HG02970 (cell line): ENCODE measurements around the gene ARMC5.
A peak's percentile ranks its signal among the peaks of the same experiment; 100 is the strongest.
"Not testable (repeated sequence)": the region's sequence is repeated elsewhere in the genome, so short reads cannot be mapped to it uniquely, and the experiment has no call there.

Experiments used
- ATAC-seq: cut with Tn5 transposase; IDR thresholded peaks from one replicate; pipeline ENCODE4 v1.9.1; 2021; ENCODE audit warnings: mild to moderate bottlenecking, moderate library complexity, moderate number of reproducible peaks; ENCODE audit not compliant: unreplicated experiment, low FRiP score

The ARMC5 gene

DNA sequence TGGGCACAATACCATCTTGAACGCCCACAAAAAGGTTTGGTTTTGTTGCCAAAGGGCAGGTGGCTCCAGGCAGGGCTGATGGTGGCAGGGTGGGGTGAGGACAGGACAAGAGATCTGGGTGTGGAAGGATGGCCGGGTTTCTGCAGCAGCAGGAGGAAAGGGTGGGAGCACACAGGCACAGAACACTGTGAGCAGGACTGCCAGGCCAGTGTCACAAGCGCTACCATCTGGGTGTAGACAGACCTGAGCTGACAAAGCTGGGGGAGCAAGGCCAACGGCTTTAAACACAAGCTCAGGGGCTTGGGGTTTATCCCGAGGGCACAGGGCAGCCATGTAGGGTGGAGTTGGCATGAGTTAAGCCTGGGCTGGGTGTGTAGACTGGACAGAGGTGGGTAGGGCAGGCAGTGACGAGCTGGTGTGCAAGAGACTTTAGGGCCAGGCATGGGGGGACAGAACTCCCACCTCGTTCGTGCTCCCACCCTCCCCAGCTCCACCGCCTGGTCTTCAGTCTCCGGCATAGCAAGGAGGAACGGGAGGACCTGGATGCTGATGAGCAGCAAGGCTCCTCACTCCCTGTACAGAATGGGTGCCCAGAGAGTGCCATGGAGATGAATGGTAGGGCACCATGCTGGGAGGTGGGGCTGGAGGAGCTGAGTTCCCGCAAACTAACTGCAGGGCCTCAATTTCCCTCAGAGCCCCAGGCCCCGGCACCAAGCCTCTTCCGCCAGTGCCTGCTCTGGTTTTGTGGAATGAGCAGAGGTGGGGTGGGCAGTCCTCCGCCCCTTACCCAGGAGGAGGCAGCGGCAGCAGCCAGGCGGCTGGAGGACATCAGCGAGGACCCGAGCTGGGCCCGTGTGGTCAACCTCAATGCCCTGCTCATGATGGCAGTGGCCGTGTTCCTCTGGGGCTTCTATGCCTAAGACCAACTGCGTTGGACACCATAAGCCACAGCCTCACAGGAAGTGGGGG is 30.6 kb downstream of the ARMC5 start:
- ATAC-seq: no peak

DNA sequence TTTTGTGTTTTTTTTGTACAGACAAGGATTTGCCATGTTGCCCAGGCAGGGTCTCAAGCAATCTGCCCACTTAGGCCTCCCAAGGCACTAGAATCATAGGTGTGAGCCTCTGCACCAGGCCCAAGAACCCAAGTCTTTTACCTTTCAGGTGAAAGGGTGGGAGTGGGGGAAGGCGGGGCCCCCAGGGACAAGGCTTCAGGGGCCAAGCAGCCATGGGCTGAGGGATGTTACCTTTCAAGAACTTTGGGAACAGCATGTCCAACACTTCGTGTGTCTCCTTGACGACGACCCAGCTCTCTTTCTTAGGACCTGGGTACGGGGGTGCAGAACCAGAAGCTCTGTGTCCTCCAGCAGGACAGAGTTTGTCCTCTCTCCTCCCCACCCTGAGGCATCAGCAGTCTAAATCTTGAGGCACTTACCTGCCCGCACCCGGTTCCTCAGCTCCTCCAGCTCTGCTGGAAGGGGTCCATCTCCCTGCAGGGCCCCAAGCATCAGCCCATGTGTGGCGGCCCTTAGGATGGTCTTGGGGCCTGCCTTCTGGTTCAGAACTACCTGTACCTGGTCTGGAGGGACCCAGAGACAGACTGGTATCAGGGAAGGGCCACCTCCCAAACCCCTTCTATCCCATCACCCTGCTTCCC is 32.6 kb downstream of the ARMC5 start:
- no peak for ATAC-seq

DNA sequence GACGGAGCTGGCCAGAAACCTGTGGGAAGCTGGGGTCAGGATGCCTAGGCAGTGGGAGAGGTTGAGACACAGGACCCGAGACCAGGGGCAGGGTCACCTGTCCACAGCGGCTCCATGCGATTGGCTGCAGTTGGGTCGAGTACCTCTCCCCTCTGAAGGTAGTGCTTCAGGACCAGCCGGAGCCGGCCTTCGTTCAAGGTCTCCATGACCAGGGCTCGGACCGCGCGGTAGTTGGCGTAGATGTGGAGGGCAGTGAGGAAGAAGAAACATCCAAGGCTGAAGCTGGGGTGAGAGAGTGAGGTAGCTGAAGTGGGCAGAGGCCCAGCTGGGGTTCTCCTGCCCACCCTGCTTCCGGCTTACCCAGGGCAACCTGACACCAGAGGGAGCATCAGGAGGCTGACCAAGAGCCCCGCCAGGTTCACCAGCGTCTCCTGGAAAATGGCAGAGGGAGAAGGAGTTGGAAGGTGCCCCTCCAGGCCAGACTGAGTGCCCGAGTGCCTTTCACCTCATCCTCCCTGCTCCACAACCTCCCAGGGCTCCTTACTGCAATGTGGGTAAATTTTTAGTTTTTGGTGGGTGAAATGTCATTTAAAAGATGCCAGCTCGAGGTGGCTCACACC is 34.3 kb downstream of the ARMC5 start:
- no peak for ATAC-seq

GRCh38 chr16:31496670-31497069 is 37.4 kb downstream of the ARMC5 start:
- no peak for ATAC-seq

DNA sequence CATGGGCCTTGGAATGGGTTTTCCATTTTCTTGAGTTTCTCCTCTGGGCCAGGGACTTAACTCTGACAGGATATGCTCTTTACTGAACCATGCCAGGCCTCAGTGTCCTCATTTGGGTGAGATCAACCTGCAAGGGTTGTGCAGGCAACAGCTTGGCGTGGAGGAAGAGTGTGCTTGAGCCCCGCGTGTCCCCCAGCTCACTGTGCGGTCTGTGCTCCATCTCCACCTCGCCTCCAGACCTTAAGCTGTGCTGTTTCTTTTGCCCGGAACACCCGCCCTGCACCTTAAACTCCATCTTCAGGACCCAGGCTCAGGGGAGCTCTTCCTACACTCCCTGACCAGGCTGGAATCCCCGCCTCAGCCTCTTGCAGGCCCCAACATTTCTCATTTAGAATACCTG is 39.2 kb downstream of the ARMC5 start:
- ATAC-seq: no peak

DNA sequence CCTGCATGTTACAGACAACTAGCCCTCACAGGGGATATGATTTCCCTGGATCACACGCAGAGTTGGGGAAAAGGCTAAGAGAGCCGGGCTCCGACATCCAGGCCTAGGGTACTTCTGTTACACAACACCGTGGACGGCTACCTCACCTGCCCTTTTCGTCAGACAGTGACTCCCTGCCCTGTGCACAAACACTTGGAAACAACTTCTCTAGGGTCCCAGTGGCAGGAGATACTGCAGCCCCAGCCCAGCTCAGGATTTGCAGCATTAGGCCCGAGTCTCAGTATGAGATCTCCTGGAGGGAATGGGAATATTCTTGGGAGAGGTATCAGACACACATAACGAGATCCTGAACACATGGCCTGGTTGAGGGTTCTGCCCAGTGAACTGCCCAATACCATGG is 40.6 kb downstream of the ARMC5 start:
- no peak for ATAC-seq

- ATAC-seq: no peak
Measured at GRCh38 chr16:31501226-31501965, 42.1 kb downstream of the ARMC5 start.

DNA sequence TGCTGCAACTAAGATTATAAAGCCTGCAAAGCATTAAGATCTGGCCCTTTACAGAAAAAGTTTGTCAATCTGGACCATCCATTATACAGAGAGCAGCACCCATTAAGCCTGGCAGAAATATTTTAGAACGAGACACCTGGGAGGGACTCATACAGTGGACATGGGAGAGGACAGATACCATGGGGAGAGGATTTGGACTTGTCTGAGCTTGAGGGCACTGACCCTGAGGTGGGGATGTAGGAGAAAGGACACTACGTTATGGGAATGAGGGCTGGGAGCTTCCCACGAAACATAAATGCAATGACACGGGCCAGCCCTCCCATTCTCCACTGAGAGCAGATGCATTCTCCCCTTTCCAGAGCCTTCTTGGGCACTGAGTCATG is 42.7 kb downstream of the ARMC5 start:
- no peak for ATAC-seq

DNA sequence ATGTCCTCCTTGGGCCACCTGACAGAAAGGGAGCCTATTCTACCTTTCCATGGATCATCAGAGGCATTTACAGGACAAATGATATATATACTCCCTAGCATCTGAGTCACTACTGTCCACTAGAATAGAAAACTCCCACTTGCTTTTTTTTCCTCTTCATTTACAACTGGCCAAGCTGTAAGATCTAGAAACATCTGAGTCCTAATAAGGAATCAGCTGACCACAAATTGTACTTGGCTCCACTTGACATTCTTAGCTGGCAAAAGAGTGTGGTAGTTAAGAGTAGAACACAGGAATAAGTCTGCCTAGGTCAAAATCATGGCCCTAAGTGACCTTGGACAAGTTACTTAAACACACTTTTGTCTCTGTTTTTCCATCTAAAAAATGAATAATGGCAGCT is 43.7 kb downstream of the ARMC5 start:
- no peak for ATAC-seq

DNA sequence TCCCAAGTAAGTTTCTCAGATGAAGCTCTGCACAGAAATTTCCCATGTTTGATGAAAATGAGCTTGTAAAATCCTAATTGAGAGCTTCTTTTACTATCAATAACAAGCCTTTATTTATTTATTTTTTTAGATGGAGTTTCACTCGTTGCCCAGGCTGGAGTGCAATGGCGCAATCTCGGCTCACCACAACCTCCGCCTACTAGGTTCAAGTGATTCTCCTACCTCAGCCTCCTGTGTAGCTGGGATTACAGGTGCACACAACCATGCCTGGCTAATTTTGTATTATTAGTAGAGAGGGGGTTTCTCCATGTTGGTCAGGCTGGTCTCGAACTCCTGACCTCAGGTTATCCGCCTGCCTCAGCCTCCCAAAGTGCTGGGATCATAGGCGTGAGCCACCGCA is 44.3 kb downstream of the ARMC5 start:
- not testable (repeated sequence) for ATAC-seq

DNA sequence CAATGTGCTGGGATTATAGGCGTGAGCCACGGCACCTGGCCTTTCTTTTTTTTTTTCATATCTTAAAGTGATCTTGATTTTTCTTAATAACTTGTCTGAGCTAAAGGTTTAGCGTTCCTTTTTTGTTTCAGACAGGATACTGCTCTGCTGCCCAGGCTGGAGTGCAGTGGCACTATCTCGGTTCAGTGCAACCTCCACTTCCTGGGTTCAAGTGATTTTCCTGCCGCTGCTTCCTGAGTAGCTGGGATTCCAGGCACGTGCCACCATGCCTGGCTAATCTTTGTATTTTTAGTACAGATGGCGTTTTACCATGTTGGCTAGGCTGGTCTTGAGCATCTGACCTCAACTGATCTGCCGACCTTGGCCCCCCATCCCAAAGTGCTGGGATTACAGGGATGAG is 44.9 kb downstream of the ARMC5 start:
- ATAC-seq: no peak

GRCh38 chr16:31505483-31505882 is 46.2 kb downstream of the ARMC5 start:
- ATAC-seq: no peak

- ATAC-seq: peak; percentile 7
Measured at GRCh38 chr16:31507617-31507928, 48.3 kb downstream of the ARMC5 start.

GRCh38 chr16:31507929-31508705 is 48.8 kb downstream of the ARMC5 start, which contains the start of gene RUSF1:
Gene RUSF1, minus strand, starts transcription at chr16:31508391. Its CDS starts 18 bp downstream, at chr16:31508373.
- ATAC-seq: peak; percentile 86

DNA sequence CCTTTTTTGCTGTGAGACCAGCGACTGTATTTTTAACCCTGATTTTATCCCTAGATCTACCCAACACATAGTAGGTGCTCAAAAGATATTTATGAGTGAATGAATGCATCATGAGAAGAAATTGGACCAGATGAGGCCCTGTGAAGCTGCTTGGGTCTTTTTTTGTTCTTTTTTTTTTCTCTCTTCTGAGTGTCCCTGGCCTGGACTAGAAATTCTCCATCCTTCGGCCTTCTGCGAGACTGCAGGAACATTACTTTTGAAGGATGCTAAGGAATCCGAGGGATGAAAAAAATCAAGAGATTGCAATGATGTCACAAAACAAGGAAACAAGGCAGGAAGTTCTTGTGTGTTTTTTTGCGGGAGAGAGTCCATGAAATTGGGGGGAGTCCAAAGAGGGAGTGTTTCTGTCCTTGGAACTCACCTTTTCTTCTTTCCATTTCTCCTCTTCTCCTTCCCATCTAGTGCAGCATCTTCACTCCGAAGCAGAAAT is 49.5 kb downstream of the ARMC5 start:
- no peak for ATAC-seq

- no peak for ATAC-seq
Measured at GRCh38 chr16:31513126-31513525, 53.8 kb downstream of the ARMC5 start.

DNA sequence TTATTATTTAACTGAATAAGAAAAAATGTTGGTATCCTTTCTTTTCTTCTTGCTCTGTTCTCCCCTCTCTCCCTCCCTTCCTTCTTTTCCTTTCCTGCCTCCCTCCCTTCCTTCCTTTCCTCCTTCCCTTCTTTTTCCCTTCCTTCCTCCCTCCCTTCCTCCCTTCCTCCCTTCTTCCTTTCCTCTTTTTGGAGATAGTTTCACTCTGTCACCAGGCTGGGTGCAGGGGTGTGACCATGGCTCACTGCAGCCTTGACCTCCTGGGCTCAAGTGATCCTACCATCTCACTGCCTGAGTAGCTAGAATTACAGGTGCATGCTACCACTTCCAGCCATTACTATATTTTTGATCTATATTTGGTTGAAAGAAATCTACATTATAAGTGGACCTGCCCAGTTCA is 54.6 kb downstream of the ARMC5 start:
- ATAC-seq: no peak
